HCT116 (cell line): ENCODE measurements around the gene SLC29A1. TPM values are rescaled to one million over a fixed set of nuclear protein-coding genes. Genes with fewer than 3 reads are reported as not detected.

Source experiments
- ATAC-seq: fragments of 200-7000 bp; cut with Tn5 transposase; 2 replicates; pipeline ENCODE4 v1.9.1; 2020; ENCODE audit warnings: mild to moderate bottlenecking, moderate library complexity
- BruUV-seq: library from RNA; stranded (reverse); fragments of 400-500 nt; replicated peaks from 2 replicates; lab custom pipeline; 2021; lab: Mats Ljungman, UMichigan
- CTCF ChIA-PET: fragments of 300-600 bp; sonication (Branson Sonifier 250); formaldehyde crosslinking; loops from one replicate; lab custom pipeline; 2021; ENCODE audit warnings: antibody characterized with exemption; lab: Charles Lee
- POLR2A ChIA-PET: fragments of 300-600, 350-600 bp; sonication (Branson Sonifier 250); formaldehyde crosslinking; loops from one replicate; lab custom pipeline; 2021; ENCODE audit warnings: antibody characterized with exemption; lab: Charles Lee
- RAD21 ChIA-PET, 2 experiments: fragments of 300-600 bp; sonication (Branson Sonifier 250); formaldehyde crosslinking; loops; one replicate each; lab custom pipeline; 2023; ENCODE audit warnings: low total read pairs in 2 of 2; ENCODE audit not compliant: uncharacterized antibody in 2 of 2, unreplicated experiment in 2 of 2, low non-redundant PET in 1 of 2; lab: Charles Lee
- DNase-seq: peaks from one replicate; pipeline ENCODE4 v3.0.0-alpha.2; 2010; ENCODE audit warnings: low read depth, low spot score
- H2AFZ ChIP-seq: fragments of 200-600 bp; shearing (Covaris generic), sonication (generic); 2 replicates; pipeline ENCODE4 v1.6.1; 2017; ENCODE audit warnings: low read depth, mixed run types, mixed read lengths, antibody characterized with exemption, low read length; ENCODE audit not compliant: poor library complexity, severe bottlenecking
- H3K27ac ChIP-seq: 2 replicates; pipeline ENCODE4 v1.5.1; 2012; ENCODE audit warnings: low read depth, low read length
- H3K27me3 ChIP-seq: fragments of 200-600 bp; sonication (generic); 2 replicates; pipeline ENCODE4 v1.6.1; 2016; ENCODE audit warnings: mixed run types, low read length, mixed read lengths; ENCODE audit not compliant: insufficient read depth
- H3K36me3 ChIP-seq, 2 experiments: fragments of 200-500 bp in 1 of 2; fragments of 200-600 bp in 1 of 2; sonication (Bioruptor generic) in 1 of 2; sonication (generic) in 1 of 2; 2 replicates each; pipeline versions ENCODE4 v1.5.1 to v1.6.1; 2014 to 2016; ENCODE audit warnings: low read length in 2 of 2, inconsistent platforms in 1 of 2, mixed read lengths in 1 of 2, mixed run types in 1 of 2; ENCODE audit not compliant: insufficient read depth in 2 of 2, control insufficient read depth in 1 of 2
- H3K4me1 ChIP-seq, 2 experiments: fragments of 200-600 bp in 1 of 2; sonication (generic) in 1 of 2; 2 replicates each; pipeline versions ENCODE4 v1.5.1 to v1.6.1; 2012 to 2017; ENCODE audit warnings: low read length in 2 of 2, inconsistent platforms in 1 of 2, mild to moderate bottlenecking in 1 of 2, mixed read lengths in 1 of 2, mixed run types in 1 of 2, moderate library complexity in 1 of 2; ENCODE audit not compliant: insufficient read depth in 2 of 2, control insufficient read depth in 1 of 2
- H3K4me2 ChIP-seq: fragments of 200-600 bp; sonication (generic); 2 replicates; pipeline ENCODE4 v1.6.1; 2017; ENCODE audit warnings: mixed run types, low read length, mixed read lengths
- H3K4me3 ChIP-seq, 2 experiments: fragments of 200-600 bp in 1 of 2; sonication (generic) in 1 of 2; replicated peaks in 1 of 2; 2 replicates each; pipeline ENCODE4 v1.5.1; 2011 to 2016; ENCODE audit warnings: low read length in 2 of 2, control low read depth in 1 of 2, low read depth in 1 of 2, mild to moderate bottlenecking in 1 of 2, mixed read lengths in 1 of 2, mixed run types in 1 of 2
- H3K79me2 ChIP-seq: fragments of 200-600 bp; sonication (generic); 2 replicates; pipeline ENCODE4 v1.6.1; 2017; ENCODE audit warnings: mild to moderate bottlenecking, mixed run types, low read length, moderate library complexity, mixed read lengths; ENCODE audit not compliant: insufficient read depth
- H3K9ac ChIP-seq: fragments of 200-600 bp; sonication (generic); 2 replicates; pipeline ENCODE4 v1.6.1; 2016; ENCODE audit warnings: low read length, mixed read lengths
- H3K9me2 ChIP-seq: fragments of 200-600 bp; sonication (generic), shearing (Covaris generic); 2 replicates; pipeline ENCODE4 v1.6.1; 2017; ENCODE audit warnings: mixed run types, mild to moderate bottlenecking, moderate library complexity; ENCODE audit not compliant: insufficient read depth
- H3K9me3 ChIP-seq, 2 experiments: fragments of 200-500 bp in 1 of 2; fragments of 200-600 bp in 1 of 2; sonication (Bioruptor generic) in 1 of 2; sonication (generic) in 1 of 2; 2 replicates each; pipeline ENCODE4 v1.6.1; 2014 to 2017; ENCODE audit warnings: low read length in 2 of 2, mixed read lengths in 2 of 2, inconsistent platforms in 1 of 2, low read depth in 1 of 2, mild to moderate bottlenecking in 1 of 2, mixed run types in 1 of 2, moderate library complexity in 1 of 2; ENCODE audit not compliant: control insufficient read depth in 1 of 2, insufficient read depth in 1 of 2
- H4K20me1 ChIP-seq: fragments of 200-600 bp; sonication (generic), shearing (Covaris generic); 2 replicates; pipeline ENCODE4 v1.6.1; 2017; ENCODE audit warnings: mixed run types, mild to moderate bottlenecking, moderate library complexity; ENCODE audit not compliant: insufficient read depth
- ATF3 ChIP-seq: IDR thresholded peaks from 2 replicates; pipeline ENCODE4 v1.6.1; 2012
- CBX3 ChIP-seq: IDR thresholded peaks from 2 replicates; pipeline ENCODE4 v1.6.1; 2012; ENCODE audit warnings: low read depth
- CTCF ChIP-seq, 3 experiments: fragments of 200-600 bp in 1 of 3; sonication (generic) in 1 of 3; IDR thresholded peaks in 2 of 3; conservative IDR thresholded peaks in 1 of 3; 2 replicates each; pipeline ENCODE4 v1.5.1; 2012 to 2017; ENCODE audit warnings: low read depth in 2 of 3, low read length in 2 of 3, antibody characterized with exemption in 1 of 3, borderline replicate concordance in 1 of 3, control low read depth in 1 of 3, mild to moderate bottlenecking in 1 of 3, mixed read lengths in 1 of 3, mixed run types in 1 of 3, moderate library complexity in 1 of 3; ENCODE audit not compliant: insufficient read depth in 1 of 3
- EGR1 ChIP-seq: IDR thresholded peaks from 2 replicates; pipeline ENCODE4 v1.6.1; 2012; ENCODE audit warnings: low read depth
- ELF1 ChIP-seq: IDR thresholded peaks from 2 replicates; pipeline ENCODE4 v1.6.1; 2012; ENCODE audit warnings: low read depth, borderline replicate concordance
- EZH2 ChIP-seq: fragments of 200-600 bp; sonication (generic); IDR thresholded peaks from 2 replicates; pipeline ENCODE4 v1.6.1; 2017; ENCODE audit warnings: antibody characterized with exemption, mixed run types
- EZH2phosphoT487 ChIP-seq: fragments of 200-600 bp; IDR thresholded peaks from 2 replicates; pipeline ENCODE4 v1.6.1; 2018; ENCODE audit warnings: antibody characterized with exemption, borderline replicate concordance
- POLR2AphosphoS5 ChIP-seq: IDR thresholded peaks from 2 replicates; pipeline ENCODE4 v1.6.1; 2011; ENCODE audit warnings: mild to moderate bottlenecking, low read depth, low read length, moderate library complexity
- REST ChIP-seq: IDR thresholded peaks from 2 replicates; pipeline ENCODE4 v1.6.1; 2012; ENCODE audit warnings: low read depth
- SIN3A ChIP-seq: IDR thresholded peaks from 2 replicates; pipeline ENCODE4 v1.6.1; 2012; ENCODE audit warnings: low read depth
- SP1 ChIP-seq: IDR thresholded peaks from 2 replicates; pipeline ENCODE4 v1.6.1; 2012; ENCODE audit warnings: low read depth
- SRF ChIP-seq: IDR thresholded peaks from 2 replicates; pipeline ENCODE4 v1.6.1; 2012; ENCODE audit warnings: low read depth
- YY1 ChIP-seq: IDR thresholded peaks from 2 replicates; pipeline ENCODE4 v1.6.1; 2011; ENCODE audit warnings: low read length, low read depth, moderate library complexity, mild to moderate bottlenecking; ENCODE audit not compliant: insufficient replicate concordance; ENCODE audit errors: extremely low read depth
- ZBTB33 ChIP-seq: IDR thresholded peaks from 2 replicates; pipeline ENCODE4 v1.6.1; 2011; ENCODE audit warnings: mild to moderate bottlenecking, low read length, moderate library complexity; ENCODE audit not compliant: insufficient replicate concordance; ENCODE audit errors: extremely low read depth
- ZFX ChIP-seq: fragments of 450-650 bp; IDR thresholded peaks from 2 replicates; pipeline ENCODE4 v1.6.1; 2017
- intact Hi-C: fragments of 100-400 bp; cut with micrococcal nuclease; formaldehyde crosslinking; loops from 2 replicates; pipeline ENCODE4 v1.10.0; 2022
- total RNA-seq: library from RNA; stranded (reverse); gene quantifications from one replicate; pipeline ENCODE4 v1.2.1, GENCODE V29; 2021; ENCODE audit not compliant: unreplicated experiment

Gene SLC29A1
- total RNA-seq, 1 experiment from 2014 or later, result 67.6 TPM

GRCh38 chr6:44230034-44230675, 6.8 kb downstream of the SLC29A1 start:
- H2AFZ ChIP-seq, result no peak overlapping the region
- no peak for DNase-seq
- H3K36me3 ChIP-seq, result peaks cover 19 to 58% of the 10 kb centered on the region in 2 experiments; a peak in 3 of 4 replicates
- POLR2A ChIA-PET, result interaction anchor here (0.8 kb wide), 1 partner anchor 16 kb away, joined by 5 read pairs; the partner anchor contains the start of gene HSP90AB1
- no peaks in the 10 kb centered on the region for H3K9me2 ChIP-seq
- intact Hi-C loops, result no loop called here
- H3K4me2 ChIP-seq, result no peak overlapping the region
- peaks cover 4% of the 10 kb centered on the region; the same call in 1 of the 2 replicates for H4K20me1 ChIP-seq
- H3K27me3 ChIP-seq, result no peaks in the 10 kb centered on the region
- TF ChIP-seq EGR1 (no peak), POLR2AphosphoS5 (no peak), ATF3 (no peak), REST (no peak), ZBTB33 (no peak), SRF (no peak), EZH2 (no peak), ZFX (no peak), YY1 (no peak), EZH2phosphoT487 (no peak), CTCF (IDR thresholded peaks at IDR 0.05 in 2 of 3, conservative IDR thresholded peaks at IDR 0.05 in 1 of 3; ENCODE audit: borderline replicate concordance in 1 of 3, insufficient read depth in 1 of 3, low read depth in 2 of 3, low read length in 2 of 3) (no peak), SIN3A (no peak), SP1 (no peak), ELF1 (no peak), CBX3 (no peak)
- H3K27ac ChIP-seq, result no peak overlapping the region
- BruUV-seq, result no TSS peak
- RAD21 ChIA-PET, result no interaction called here
- CTCF ChIA-PET, result interaction anchor here (1.3 kb wide), 1 partner anchor 9 kb away, joined by 5 read pairs; no protein-coding TSS in a partner anchor
- peaks cover 39% of the 10 kb centered on the region for H3K79me2 ChIP-seq
- H3K9ac ChIP-seq, result no peak overlapping the region
- no peaks in the 10 kb centered on the region for H3K9me3 ChIP-seq
- H3K4me3 ChIP-seq, result no peak overlapping the region
- no peak for ATAC-seq
- H3K4me1 ChIP-seq, result peaks cover 20 to 31% of the 10 kb centered on the region in 2 experiments; a peak in 3 of 4 replicates
